Liver (tissue), 9 donors: Measurements from ENCODE around the gene FRMD4A. TPM values are rescaled to one million over a fixed set of nuclear protein-coding genes. Genes with fewer than 3 reads are reported as not detected.
"Not testable (repeated sequence)": the region's sequence is repeated elsewhere in the genome, so short reads cannot be mapped to it uniquely, and the experiment has no call there.

ENCODE experiments used
- DNase-seq: peaks from one replicate; pipeline ENCODE4 v3.0.0-alpha.2; 2017; ENCODE audit warnings: low spot score
- H3K27ac ChIP-seq, 2 donors: one replicate each; pipeline ENCODE4 v1.7.0; 2013; ENCODE audit warnings: inconsistent platforms in 2 of 2, low read length in 2 of 2, control low read depth in 1 of 2, low read depth in 1 of 2, mild to moderate bottlenecking in 1 of 2
- H3K27me3 ChIP-seq, 4 donors: one replicate each; pipeline versions ENCODE4 v1.6.1 to v1.7.0; 2013; ENCODE audit warnings: low read length in 3 of 4, inconsistent platforms in 1 of 4, mild to moderate bottlenecking in 1 of 4, moderate library complexity in 1 of 4; ENCODE audit not compliant: control insufficient read depth in 4 of 4, insufficient read depth in 4 of 4
- H3K36me3 ChIP-seq, 4 donors: one replicate each; pipeline versions ENCODE4 v1.6.1 to v1.7.0; 2013; ENCODE audit warnings: low read length in 3 of 4, mild to moderate bottlenecking in 3 of 4, low read depth in 1 of 4, moderate library complexity in 1 of 4; ENCODE audit not compliant: control insufficient read depth in 4 of 4, insufficient read depth in 3 of 4
- H3K4me1 ChIP-seq, 4 donors: one replicate each; pipeline versions ENCODE4 v1.6.1 to v1.7.0; 2013; ENCODE audit warnings: low read length in 3 of 4, mild to moderate bottlenecking in 3 of 4, moderate library complexity in 1 of 4; ENCODE audit not compliant: control insufficient read depth in 4 of 4, insufficient read depth in 4 of 4
- H3K4me3 ChIP-seq, 3 donors: one replicate each; pipeline versions ENCODE4 v1.6.1 to v1.7.0; 2013; ENCODE audit warnings: low read length in 3 of 3, control low read depth in 1 of 3, low read depth in 1 of 3, mild to moderate bottlenecking in 1 of 3
- H3K9ac ChIP-seq, 2 donors: one replicate each; pipeline ENCODE4 v1.7.0; 2013; ENCODE audit warnings: low read length in 2 of 2, mild to moderate bottlenecking in 2 of 2, moderate library complexity in 2 of 2, control low read depth in 1 of 2, low read depth in 1 of 2
- H3K9me3 ChIP-seq, 4 donors: one replicate each; pipeline versions ENCODE4 v1.6.1 to v1.7.0; 2013; ENCODE audit warnings: low read length in 3 of 4; ENCODE audit not compliant: control insufficient read depth in 4 of 4
- EGR1 ChIP-seq, 2 donors: IDR thresholded peaks; 2 replicates each; pipeline ENCODE4 v1.6.1; 2016 to 2018; ENCODE audit warnings: antibody characterized with exemption in 2 of 2, low read depth in 2 of 2
- GABPA ChIP-seq, 2 donors: IDR thresholded peaks in 1 of 2; conservative IDR thresholded peaks in 1 of 2; 2 replicates each; pipeline ENCODE4 v1.6.1; 2016; ENCODE audit warnings: antibody characterized with exemption in 2 of 2, mild to moderate bottlenecking in 1 of 2, moderate library complexity in 1 of 2
- HNF4A ChIP-seq, 2 donors: conservative IDR thresholded peaks; 2 replicates each; pipeline ENCODE4 v1.6.1; 2016; ENCODE audit warnings: antibody characterized with exemption in 2 of 2, mild to moderate bottlenecking in 2 of 2
- HNF4G ChIP-seq: IDR thresholded peaks from 2 replicates; pipeline ENCODE4 v1.6.1; 2016; ENCODE audit warnings: antibody characterized with exemption
- JUND ChIP-seq, 2 donors: IDR thresholded peaks; 2 replicates each; pipeline ENCODE4 v1.6.1; 2016; ENCODE audit warnings: antibody characterized with exemption in 2 of 2
- NR2F2 ChIP-seq: IDR thresholded peaks from 2 replicates; pipeline ENCODE4 v1.6.1; 2016; ENCODE audit warnings: antibody characterized with exemption
- RAD21 ChIP-seq, 2 donors: IDR thresholded peaks; 2 replicates each; pipeline ENCODE4 v1.6.1; 2016; ENCODE audit warnings: antibody characterized with exemption in 2 of 2, mild to moderate bottlenecking in 2 of 2
- RXRA ChIP-seq, 2 donors: IDR thresholded peaks; 2 replicates each; pipeline ENCODE4 v1.6.1; 2017 to 2018; ENCODE audit warnings: antibody characterized with exemption in 2 of 2, mild to moderate bottlenecking in 1 of 2
- SP1 ChIP-seq: IDR thresholded peaks from 2 replicates; pipeline ENCODE4 v1.6.1; 2018; ENCODE audit warnings: antibody characterized with exemption, mild to moderate bottlenecking
- TAF1 ChIP-seq: conservative IDR thresholded peaks from 2 replicates; pipeline ENCODE4 v1.6.1; 2016; ENCODE audit warnings: antibody characterized with exemption, mild to moderate bottlenecking
- YY1 ChIP-seq: IDR thresholded peaks from 2 replicates; pipeline ENCODE4 v1.6.1; 2016; ENCODE audit warnings: antibody characterized with exemption, mild to moderate bottlenecking
- WGBS: extraction: QIAGEN DNeasy Blood & Tissue Kit; methylation state at CpG from one replicate; pipeline ENCODE4 v1.1.7; 2013; 5-methylcytosine and 5-hydroxymethylcytosine counted together
- polyA plus RNA-seq, 2 donors: library from polyadenylated mRNA; stranded (reverse) in 1 of 2; unstranded in 1 of 2; fragments of 200-250 nt in 1 of 2; fragments of >200 nt in 1 of 2; fragmentation: Nextera tagmentation in 1 of 2; extraction: Ambion mirVana in 1 of 2; gene quantifications; one replicate each; pipeline versions ENCODE4 v1.2.1 to v1.2.3, GENCODE V29; 2013 to 2015
- total RNA-seq, 2 donors: library from RNA; depleted of rRNA; stranded (reverse); fragments of >200 nt; gene quantifications; one replicate each; pipeline ENCODE4 v1.2.3, GENCODE V29; 2014
- TF ChIP-seq, protein P1 (sequence below): IDR thresholded peaks from 2 replicates; pipeline ENCODE4 v1.6.1; 2016; ENCODE audit warnings: antibody characterized with exemption
- TF ChIP-seq, protein P2 (sequence below): IDR thresholded peaks from 2 replicates; pipeline ENCODE4 v1.6.1; 2016; ENCODE audit warnings: antibody characterized with exemption
- TF ChIP-seq, protein P3 (sequence below): IDR thresholded peaks from 2 replicates; pipeline ENCODE4 v1.6.1; 2016; ENCODE audit warnings: antibody characterized with exemption, mild to moderate bottlenecking
- TF ChIP-seq, protein P4 (sequence below): IDR thresholded peaks from 2 replicates; pipeline ENCODE4 v1.6.1; 2016; ENCODE audit warnings: antibody characterized with exemption
- TF ChIP-seq, protein P5 (sequence below): fragments of 150-350 bp; IDR thresholded peaks from 2 replicates; pipeline ENCODE4 v1.5.1; 2017; ENCODE audit warnings: improper control_type of control experiment, low read depth, low read length; ENCODE audit not compliant: missing input control
- donor health status: healthy.
- donor health status: healthy.
- donor health status: healthy.
- donor health status: healthy.
- donor health status: healthy.

Gene FRMD4A
- total and polyA plus RNA-seq, 4 donors: 8.2 to 34.3 (median 13.1) TPM

DNA sequence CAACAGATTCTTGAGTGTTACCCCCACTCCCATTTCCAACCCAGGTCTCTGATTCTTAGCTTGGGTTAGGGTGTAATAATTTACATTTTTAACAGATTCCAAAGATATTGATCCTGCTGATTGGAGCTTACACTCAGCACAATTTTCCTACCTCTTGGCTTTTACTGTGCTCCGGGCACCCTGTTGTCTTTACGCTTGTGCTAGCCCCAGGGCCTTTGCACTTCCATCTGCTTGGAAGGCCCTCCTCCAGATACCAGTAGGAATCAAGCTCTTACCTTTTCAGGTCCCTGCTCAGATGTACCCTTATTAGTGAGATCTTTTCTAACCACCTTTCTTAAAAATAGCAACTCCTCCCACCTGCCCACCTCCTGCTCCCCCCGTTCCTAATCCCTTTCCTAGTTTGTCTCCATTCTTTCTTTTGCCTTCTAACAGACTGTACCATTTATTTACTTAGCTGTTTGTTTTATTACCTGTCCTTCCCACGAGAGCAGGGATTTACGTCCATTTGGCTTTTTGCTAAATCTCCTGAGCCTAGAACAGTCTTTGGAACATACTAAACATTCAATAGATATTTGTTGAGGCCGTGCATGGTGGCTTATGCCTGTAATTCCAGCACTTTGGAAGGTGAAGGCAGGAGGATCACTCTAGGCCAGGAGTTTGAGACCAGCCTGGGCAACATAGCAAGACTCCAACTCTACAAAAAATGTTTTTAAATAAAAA is 427.7 kb downstream of the FRMD4A start (continued):
- TF ChIP-seq, protein P1, sequence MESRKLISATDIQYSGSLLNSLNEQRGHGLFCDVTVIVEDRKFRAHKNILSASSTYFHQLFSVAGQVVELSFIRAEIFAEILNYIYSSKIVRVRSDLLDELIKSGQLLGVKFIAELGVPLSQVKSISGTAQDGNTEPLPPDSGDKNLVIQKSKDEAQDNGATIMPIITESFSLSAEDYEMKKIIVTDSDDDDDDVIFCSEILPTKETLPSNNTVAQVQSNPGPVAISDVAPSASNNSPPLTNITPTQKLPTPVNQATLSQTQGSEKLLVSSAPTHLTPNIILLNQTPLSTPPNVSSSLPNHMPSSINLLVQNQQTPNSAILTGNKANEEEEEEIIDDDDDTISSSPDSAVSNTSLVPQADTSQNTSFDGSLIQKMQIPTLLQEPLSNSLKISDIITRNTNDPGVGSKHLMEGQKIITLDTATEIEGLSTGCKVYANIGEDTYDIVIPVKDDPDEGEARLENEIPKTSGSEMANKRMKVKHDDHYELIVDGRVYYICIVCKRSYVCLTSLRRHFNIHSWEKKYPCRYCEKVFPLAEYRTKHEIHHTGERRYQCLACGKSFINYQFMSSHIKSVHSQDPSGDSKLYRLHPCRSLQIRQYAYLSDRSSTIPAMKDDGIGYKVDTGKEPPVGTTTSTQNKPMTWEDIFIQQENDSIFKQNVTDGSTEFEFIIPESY: no peak
- no peak for TF ChIP-seq RAD21 (IDR thresholded peaks at IDR 0.05)
- no peak for TF ChIP-seq RXRA (IDR thresholded peaks at IDR 0.05)
- TF ChIP-seq GABPA (IDR thresholded peaks at IDR 0.05 in 1 of 2, conservative IDR thresholded peaks at IDR 0.05 in 1 of 2): no peak

DNA sequence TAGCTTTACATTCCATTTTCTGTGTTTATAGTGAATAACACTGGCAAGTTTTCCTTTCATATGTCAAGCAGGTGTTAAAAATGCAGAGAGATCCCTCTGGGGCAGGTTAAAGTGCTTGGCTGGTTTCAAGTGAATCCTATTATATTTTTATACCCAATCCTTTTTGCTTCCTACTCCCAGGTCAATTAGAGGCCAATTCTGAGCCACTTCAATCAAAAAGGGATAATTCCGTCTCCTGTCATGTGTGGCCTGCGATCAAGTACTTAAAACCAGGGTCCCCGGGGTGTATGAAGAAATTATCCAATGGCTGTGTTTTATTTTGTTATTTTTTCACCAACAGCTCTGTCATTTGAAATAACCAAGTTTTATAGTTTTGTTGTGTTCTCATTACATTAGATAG is 430.8 kb downstream of the FRMD4A start:
- WGBS: 91% methylated on average over 3 of the region's 3 CpGs
- no peaks in the 10 kb centered on the region for H3K36me3 ChIP-seq
- H3K4me3 ChIP-seq: no peak overlapping the region
- H3K4me1 ChIP-seq: no peaks in the 10 kb centered on the region
- DNase-seq: no peak
- no peak overlapping the region for H3K9ac ChIP-seq
- H3K27me3 ChIP-seq: no peaks in the 10 kb centered on the region
- no peak overlapping the region for H3K27ac ChIP-seq
- TF ChIP-seq, protein P2, sequence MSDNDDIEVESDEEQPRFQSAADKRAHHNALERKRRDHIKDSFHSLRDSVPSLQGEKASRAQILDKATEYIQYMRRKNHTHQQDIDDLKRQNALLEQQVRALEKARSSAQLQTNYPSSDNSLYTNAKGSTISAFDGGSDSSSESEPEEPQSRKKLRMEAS: no peak
- TF ChIP-seq, protein P3, sequence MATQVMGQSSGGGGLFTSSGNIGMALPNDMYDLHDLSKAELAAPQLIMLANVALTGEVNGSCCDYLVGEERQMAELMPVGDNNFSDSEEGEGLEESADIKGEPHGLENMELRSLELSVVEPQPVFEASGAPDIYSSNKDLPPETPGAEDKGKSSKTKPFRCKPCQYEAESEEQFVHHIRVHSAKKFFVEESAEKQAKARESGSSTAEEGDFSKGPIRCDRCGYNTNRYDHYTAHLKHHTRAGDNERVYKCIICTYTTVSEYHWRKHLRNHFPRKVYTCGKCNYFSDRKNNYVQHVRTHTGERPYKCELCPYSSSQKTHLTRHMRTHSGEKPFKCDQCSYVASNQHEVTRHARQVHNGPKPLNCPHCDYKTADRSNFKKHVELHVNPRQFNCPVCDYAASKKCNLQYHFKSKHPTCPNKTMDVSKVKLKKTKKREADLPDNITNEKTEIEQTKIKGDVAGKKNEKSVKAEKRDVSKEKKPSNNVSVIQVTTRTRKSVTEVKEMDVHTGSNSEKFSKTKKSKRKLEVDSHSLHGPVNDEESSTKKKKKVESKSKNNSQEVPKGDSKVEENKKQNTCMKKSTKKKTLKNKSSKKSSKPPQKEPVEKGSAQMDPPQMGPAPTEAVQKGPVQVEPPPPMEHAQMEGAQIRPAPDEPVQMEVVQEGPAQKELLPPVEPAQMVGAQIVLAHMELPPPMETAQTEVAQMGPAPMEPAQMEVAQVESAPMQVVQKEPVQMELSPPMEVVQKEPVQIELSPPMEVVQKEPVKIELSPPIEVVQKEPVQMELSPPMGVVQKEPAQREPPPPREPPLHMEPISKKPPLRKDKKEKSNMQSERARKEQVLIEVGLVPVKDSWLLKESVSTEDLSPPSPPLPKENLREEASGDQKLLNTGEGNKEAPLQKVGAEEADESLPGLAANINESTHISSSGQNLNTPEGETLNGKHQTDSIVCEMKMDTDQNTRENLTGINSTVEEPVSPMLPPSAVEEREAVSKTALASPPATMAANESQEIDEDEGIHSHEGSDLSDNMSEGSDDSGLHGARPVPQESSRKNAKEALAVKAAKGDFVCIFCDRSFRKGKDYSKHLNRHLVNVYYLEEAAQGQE: no peak
- TF ChIP-seq, protein P1: no peak
- TF ChIP-seq JUND (IDR thresholded peaks at IDR 0.05) (no peak), HNF4G (no peak), EGR1 (IDR thresholded peaks at IDR 0.05; ENCODE audit: low read depth in 2 of 2) (no peak), HNF4A (conservative IDR thresholded peaks at IDR 0.05) (no peak), RXRA (IDR thresholded peaks at IDR 0.05) (no peak), GABPA (IDR thresholded peaks at IDR 0.05 in 1 of 2, conservative IDR thresholded peaks at IDR 0.05 in 1 of 2) (no peak), YY1 (no peak), TAF1 (no peak), SP1 (no peak), NR2F2 (no peak)
- TF ChIP-seq, protein P4, sequence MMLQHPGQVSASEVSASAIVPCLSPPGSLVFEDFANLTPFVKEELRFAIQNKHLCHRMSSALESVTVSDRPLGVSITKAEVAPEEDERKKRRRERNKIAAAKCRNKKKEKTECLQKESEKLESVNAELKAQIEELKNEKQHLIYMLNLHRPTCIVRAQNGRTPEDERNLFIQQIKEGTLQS: no peak
- TF ChIP-seq, protein P5, sequence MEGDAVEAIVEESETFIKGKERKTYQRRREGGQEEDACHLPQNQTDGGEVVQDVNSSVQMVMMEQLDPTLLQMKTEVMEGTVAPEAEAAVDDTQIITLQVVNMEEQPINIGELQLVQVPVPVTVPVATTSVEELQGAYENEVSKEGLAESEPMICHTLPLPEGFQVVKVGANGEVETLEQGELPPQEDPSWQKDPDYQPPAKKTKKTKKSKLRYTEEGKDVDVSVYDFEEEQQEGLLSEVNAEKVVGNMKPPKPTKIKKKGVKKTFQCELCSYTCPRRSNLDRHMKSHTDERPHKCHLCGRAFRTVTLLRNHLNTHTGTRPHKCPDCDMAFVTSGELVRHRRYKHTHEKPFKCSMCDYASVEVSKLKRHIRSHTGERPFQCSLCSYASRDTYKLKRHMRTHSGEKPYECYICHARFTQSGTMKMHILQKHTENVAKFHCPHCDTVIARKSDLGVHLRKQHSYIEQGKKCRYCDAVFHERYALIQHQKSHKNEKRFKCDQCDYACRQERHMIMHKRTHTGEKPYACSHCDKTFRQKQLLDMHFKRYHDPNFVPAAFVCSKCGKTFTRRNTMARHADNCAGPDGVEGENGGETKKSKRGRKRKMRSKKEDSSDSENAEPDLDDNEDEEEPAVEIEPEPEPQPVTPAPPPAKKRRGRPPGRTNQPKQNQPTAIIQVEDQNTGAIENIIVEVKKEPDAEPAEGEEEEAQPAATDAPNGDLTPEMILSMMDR: no peak
- H3K9me3 ChIP-seq: no peaks in the 10 kb centered on the region

DNA sequence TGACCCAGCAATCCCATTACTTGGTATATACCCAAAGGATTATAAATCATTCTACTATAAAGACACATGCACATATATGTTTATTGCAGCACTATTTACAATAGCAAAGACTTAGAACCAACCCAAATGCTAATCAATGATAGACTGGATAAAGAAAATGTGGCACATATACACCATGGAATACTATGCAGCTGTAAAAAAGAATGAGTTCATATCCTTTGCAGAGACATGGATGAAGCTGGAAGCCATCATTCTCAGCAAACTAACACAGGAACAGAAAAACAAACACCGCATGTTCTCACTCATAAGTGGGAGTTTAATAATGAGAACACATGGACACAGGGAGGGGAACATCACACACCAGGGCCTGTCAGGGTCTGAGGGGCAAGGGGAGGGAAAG is 434.6 kb downstream of the FRMD4A start:
- H3K9ac ChIP-seq, H3K4me1 ChIP-seq, H3K36me3 ChIP-seq, H3K9me3 ChIP-seq, H3K27me3 ChIP-seq, H3K4me3 ChIP-seq, DNase-seq, H3K27ac ChIP-seq: not testable (repeated sequence)
- WGBS: 95% methylated on average over 1 of the region's 1 CpG
